Hair follicle dermal papilla cell (primary cell): ENCODE results near the gene OPHN1. TPM values are rescaled to one million over a fixed set of nuclear protein-coding genes. Genes with fewer than 3 reads are reported as not detected.

Source experiments
- small RNA-seq: library from RNA; depleted of rRNA; stranded (forward); fragments of <200 nt; gene quantifications from one replicate; pipeline ENCODE3, GENCODE V24; 2012
- total RNA-seq: library from RNA; depleted of rRNA; stranded (reverse); fragments of >200 nt; gene quantifications from 2 replicates; pipeline ENCODE4 v1.2.3, GENCODE V29; 2012

The OPHN1 gene, protein sequence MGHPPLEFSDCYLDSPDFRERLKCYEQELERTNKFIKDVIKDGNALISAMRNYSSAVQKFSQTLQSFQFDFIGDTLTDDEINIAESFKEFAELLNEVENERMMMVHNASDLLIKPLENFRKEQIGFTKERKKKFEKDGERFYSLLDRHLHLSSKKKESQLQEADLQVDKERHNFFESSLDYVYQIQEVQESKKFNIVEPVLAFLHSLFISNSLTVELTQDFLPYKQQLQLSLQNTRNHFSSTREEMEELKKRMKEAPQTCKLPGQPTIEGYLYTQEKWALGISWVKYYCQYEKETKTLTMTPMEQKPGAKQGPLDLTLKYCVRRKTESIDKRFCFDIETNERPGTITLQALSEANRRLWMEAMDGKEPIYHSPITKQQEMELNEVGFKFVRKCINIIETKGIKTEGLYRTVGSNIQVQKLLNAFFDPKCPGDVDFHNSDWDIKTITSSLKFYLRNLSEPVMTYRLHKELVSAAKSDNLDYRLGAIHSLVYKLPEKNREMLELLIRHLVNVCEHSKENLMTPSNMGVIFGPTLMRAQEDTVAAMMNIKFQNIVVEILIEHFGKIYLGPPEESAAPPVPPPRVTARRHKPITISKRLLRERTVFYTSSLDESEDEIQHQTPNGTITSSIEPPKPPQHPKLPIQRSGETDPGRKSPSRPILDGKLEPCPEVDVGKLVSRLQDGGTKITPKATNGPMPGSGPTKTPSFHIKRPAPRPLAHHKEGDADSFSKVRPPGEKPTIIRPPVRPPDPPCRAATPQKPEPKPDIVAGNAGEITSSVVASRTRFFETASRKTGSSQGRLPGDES
- total RNA-seq: 10.1 and 12.4 TPM in 2 replicates

DNA sequence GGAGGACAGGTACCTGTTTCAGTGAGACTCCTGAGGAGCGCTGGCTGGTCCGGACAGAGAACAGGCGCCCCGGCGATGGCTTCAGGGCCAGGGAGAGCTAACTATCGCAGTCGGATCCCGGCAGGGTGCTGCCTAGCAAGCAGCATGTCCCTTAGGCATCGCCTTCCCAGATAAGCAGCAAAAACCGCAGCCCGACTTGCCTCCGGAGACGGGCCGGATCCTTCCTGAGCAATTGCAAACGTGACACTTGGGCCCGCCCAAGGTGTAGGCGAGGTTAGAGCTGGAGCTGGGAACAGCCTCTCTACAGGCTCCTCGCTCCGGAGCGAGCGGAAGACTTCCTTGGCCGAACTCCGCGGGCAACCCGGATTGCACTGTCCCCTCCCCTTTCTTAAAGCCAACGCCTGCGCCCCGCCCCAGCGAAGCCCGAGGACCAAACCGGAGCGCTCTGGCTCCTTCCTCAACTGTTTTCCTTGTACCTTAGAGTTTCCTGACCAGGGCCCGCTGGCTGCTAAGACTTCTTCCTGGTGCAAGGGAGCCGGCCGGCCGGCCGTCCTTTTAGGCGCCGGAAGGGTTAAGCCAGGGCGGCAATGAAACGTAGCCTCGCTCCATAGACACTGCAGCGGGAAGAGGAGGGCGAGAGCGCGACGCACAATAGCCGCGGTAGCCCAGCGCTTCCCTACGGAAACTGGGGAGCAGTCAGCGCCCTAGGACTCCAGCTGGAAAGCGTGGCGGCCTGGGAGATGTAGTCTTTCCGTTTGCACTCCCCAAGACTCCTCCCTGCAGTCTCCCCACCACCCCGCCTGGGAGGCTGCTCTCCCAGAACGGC, at the start of gene OPHN1:
OPHN1 (minus strand) TSS at position 341 of the 826 bp plus-strand sequence. CDS start 475 bp downstream, outside the sequence.

Small RNA genes within 50 kb of the gene (small RNA-seq; reads per million reads assigned to genes)
- not detected for gene RF00019
- not detected for gene RNU6-1225P

Other genes with a start within 250 kb of the OPHN1 start
- 32.5 and 32.7 TPM in 2 replicates for gene YIPF6, start 65.6 kb upstream of the OPHN1 start, total RNA-seq
- 5.0 and 8.0 TPM in 2 replicates for gene STARD8, start 214.2 kb upstream of the OPHN1 start, total RNA-seq